Measurements from ENCODE around the gene PTPRD. TPM values are rescaled to one million over a fixed set of nuclear protein-coding genes. Genes with fewer than 3 reads are reported as not detected.
"Not testable (repeated sequence)": the region's sequence is repeated elsewhere in the genome, so short reads cannot be mapped to it uniquely, and the experiment has no call there.

Gene PTPRD
- total RNA-seq, 1 donor from 2014 or later, result 5.7 TPM

GRCh38 chr9:9478741-9479140, 1134.1 kb downstream of the PTPRD start:
- H3K27me3 Mint-ChIP-seq (ENCODE audit: low read depth), result peaks cover 2% of the 10 kb centered on the region
- H3K4me1 Mint-ChIP-seq (ENCODE audit: low read depth), result no peaks in the 10 kb centered on the region
- no peaks in the 10 kb centered on the region for H3K36me3 Mint-ChIP-seq (ENCODE audit: low read depth)
- TF ChIP-seq, protein P1, sequence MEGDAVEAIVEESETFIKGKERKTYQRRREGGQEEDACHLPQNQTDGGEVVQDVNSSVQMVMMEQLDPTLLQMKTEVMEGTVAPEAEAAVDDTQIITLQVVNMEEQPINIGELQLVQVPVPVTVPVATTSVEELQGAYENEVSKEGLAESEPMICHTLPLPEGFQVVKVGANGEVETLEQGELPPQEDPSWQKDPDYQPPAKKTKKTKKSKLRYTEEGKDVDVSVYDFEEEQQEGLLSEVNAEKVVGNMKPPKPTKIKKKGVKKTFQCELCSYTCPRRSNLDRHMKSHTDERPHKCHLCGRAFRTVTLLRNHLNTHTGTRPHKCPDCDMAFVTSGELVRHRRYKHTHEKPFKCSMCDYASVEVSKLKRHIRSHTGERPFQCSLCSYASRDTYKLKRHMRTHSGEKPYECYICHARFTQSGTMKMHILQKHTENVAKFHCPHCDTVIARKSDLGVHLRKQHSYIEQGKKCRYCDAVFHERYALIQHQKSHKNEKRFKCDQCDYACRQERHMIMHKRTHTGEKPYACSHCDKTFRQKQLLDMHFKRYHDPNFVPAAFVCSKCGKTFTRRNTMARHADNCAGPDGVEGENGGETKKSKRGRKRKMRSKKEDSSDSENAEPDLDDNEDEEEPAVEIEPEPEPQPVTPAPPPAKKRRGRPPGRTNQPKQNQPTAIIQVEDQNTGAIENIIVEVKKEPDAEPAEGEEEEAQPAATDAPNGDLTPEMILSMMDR (IDR thresholded peaks at IDR 0.05), result no peak
- H3K27ac Mint-ChIP-seq (ENCODE audit: unreplicated experiment), result no peak overlapping the region
- no peak overlapping the region for H3K4me3 Mint-ChIP-seq (ENCODE audit: unreplicated experiment)
- no peaks in the 10 kb centered on the region for H3K9me3 Mint-ChIP-seq (ENCODE audit: low read depth)
- DNase-seq (ENCODE audit: low spot score), result no peak

GRCh38 chr9:9469271-9469670, 1143.5 kb downstream of the PTPRD start:
- TF ChIP-seq, protein P1 (IDR thresholded peaks at IDR 0.05), result no peak
- DNase-seq (ENCODE audit: low spot score), result no peak
- Mint-ChIP-seq H3K36me3 (ENCODE audit: low read depth) (no peaks in the 10 kb centered on the region), H3K4me3 (ENCODE audit: unreplicated experiment) (no peak overlapping the region), H3K27ac (ENCODE audit: unreplicated experiment) (no peak overlapping the region), H3K4me1 (ENCODE audit: low read depth) (no peaks in the 10 kb centered on the region), H3K27me3 (ENCODE audit: low read depth) (no peaks in the 10 kb centered on the region), H3K9me3 (ENCODE audit: low read depth) (peaks cover 4% of the 10 kb centered on the region)

DNA sequence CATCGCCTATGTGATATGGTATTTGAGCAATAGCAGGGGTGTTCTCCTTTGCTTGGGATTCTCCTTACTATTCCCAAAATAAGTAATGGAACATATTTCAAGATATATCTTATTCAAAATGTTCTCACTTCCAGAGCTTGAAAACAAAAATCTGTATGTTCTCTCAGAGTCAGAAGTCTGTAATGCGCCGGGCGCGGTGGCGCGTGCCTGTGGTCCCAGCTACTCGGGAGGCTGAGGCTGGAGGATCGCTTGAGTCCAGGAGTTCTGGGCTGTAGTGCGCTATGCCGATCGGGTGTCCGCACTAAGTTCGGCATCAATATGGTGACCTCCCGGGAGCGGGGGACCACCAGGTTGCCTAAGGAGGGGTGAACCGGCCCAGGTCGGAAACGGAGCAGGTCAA, 1170.9 kb downstream of the PTPRD start:
- not testable (repeated sequence) for DNase-seq (ENCODE audit: low spot score); H3K4me1 Mint-ChIP-seq (ENCODE audit: low read depth); H3K4me3 Mint-ChIP-seq (ENCODE audit: unreplicated experiment); H3K9me3 Mint-ChIP-seq (ENCODE audit: low read depth); H3K36me3 Mint-ChIP-seq (ENCODE audit: low read depth); H3K27me3 Mint-ChIP-seq (ENCODE audit: low read depth); H3K27ac Mint-ChIP-seq (ENCODE audit: unreplicated experiment)

DNA sequence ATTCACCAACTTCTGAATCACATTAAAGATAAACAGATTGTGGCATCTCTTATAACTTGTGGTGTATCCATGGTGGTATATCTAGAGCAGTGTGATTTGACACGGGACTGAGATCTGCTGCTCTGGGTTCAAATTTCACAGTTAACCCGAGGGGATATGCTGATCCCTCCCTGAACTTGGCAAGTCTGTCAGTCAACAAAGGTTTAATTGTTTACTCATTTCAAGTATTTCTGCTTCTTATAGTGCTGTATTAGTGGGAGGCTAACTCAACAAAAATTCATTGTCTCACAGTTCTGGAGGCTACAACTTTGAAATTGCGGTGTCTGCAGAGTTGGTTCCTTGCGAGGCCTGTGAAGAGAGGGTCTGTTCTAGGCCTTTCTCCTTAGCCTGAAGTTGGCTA, 1175.2 kb downstream of the PTPRD start:
- H3K9me3 Mint-ChIP-seq (ENCODE audit: low read depth), result no peaks in the 10 kb centered on the region
- no peak overlapping the region for H3K27ac Mint-ChIP-seq (ENCODE audit: unreplicated experiment)
- no peaks in the 10 kb centered on the region for H3K36me3 Mint-ChIP-seq (ENCODE audit: low read depth)
- H3K4me1 Mint-ChIP-seq (ENCODE audit: low read depth), result no peaks in the 10 kb centered on the region
- no peak for DNase-seq (ENCODE audit: low spot score)
- TF ChIP-seq, protein P1 (IDR thresholded peaks at IDR 0.05), result no peak
- H3K27me3 Mint-ChIP-seq (ENCODE audit: low read depth), result no peaks in the 10 kb centered on the region
- no peak overlapping the region for H3K4me3 Mint-ChIP-seq (ENCODE audit: unreplicated experiment)

DNA sequence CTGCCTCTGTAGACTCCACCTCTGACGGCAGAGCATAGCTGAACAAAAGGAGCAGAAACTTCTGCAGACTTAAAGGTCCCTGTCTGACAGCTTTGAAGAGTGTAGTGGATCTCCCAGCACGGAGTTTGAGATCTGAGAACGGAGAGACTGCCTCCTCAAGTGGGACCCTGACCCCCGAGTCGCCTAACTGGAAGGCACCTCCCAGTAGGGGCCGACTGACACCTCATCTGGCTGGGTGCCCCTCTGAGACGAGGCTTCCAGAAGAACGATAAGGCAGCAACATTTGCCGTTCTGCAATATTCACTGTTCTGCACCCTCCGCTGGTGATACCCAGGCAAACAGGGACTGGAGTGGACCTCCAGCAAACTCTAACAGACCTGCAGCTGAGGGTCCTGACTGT, 1186.3 kb downstream of the PTPRD start:
- H3K9me3 Mint-ChIP-seq (ENCODE audit: low read depth); H3K27ac Mint-ChIP-seq (ENCODE audit: unreplicated experiment); H3K27me3 Mint-ChIP-seq (ENCODE audit: low read depth); H3K4me1 Mint-ChIP-seq (ENCODE audit: low read depth); H3K36me3 Mint-ChIP-seq (ENCODE audit: low read depth); H3K4me3 Mint-ChIP-seq (ENCODE audit: unreplicated experiment): not testable (repeated sequence)
- DNase-seq (ENCODE audit: low spot score), result peak; percentile 62

DNA sequence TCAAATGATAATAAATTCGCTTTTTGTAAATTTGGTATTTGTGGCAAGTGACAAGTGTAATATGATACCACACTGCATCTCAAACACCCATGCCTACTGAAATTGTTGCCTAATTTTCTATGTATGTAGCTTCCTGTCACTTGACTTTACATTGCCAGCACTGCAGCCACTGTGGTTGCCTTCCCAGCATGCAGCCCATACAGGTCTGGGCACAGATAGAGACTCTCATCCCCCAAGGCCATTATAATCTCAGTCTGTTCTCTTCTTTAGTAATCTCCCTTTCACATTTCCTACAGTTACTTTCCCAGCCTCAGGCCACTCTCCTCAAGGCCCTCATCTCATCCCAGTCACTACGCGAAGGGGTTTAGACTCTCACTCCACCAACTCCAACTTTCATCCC, 1200.6 kb downstream of the PTPRD start:
- Mint-ChIP-seq H3K36me3 (ENCODE audit: low read depth) (no peaks in the 10 kb centered on the region), H3K4me3 (ENCODE audit: unreplicated experiment) (no peak overlapping the region), H3K4me1 (ENCODE audit: low read depth) (no peaks in the 10 kb centered on the region), H3K27ac (ENCODE audit: unreplicated experiment) (no peak overlapping the region), H3K9me3 (ENCODE audit: low read depth) (no peaks in the 10 kb centered on the region), H3K27me3 (ENCODE audit: low read depth) (no peaks in the 10 kb centered on the region)
- TF ChIP-seq, protein P1 (IDR thresholded peaks at IDR 0.05), result no peak
- DNase-seq (ENCODE audit: low spot score), result no peak

Data from chondrocyte (in vitro differentiated cells).